GM13976 (cell line): Measurements from ENCODE around the gene HECA.

Experiments
- DNase-seq: peaks from one replicate; pipeline ENCODE4 v3.0.0; 2012; ENCODE audit warnings: low spot score
- CTCF ChIP-seq: IDR thresholded peaks from 2 replicates; pipeline ENCODE4 v1.5.1; 2012; ENCODE audit warnings: borderline replicate concordance, mild to moderate bottlenecking; ENCODE audit not compliant: insufficient read depth; ENCODE audit errors: extremely low read depth, missing control alignments, control extremely low read depth
- in situ Hi-C: fragments of 300-500 bp; cut with MboI; formaldehyde crosslinking; loops from one replicate; pipeline ENCODE4 v1.12.0; 2022; ENCODE audit warnings: low sequenced_read_pairs, mixed read lengths, inconsistent platforms; ENCODE audit not compliant: unreplicated experiment

HECA gene

DNA sequence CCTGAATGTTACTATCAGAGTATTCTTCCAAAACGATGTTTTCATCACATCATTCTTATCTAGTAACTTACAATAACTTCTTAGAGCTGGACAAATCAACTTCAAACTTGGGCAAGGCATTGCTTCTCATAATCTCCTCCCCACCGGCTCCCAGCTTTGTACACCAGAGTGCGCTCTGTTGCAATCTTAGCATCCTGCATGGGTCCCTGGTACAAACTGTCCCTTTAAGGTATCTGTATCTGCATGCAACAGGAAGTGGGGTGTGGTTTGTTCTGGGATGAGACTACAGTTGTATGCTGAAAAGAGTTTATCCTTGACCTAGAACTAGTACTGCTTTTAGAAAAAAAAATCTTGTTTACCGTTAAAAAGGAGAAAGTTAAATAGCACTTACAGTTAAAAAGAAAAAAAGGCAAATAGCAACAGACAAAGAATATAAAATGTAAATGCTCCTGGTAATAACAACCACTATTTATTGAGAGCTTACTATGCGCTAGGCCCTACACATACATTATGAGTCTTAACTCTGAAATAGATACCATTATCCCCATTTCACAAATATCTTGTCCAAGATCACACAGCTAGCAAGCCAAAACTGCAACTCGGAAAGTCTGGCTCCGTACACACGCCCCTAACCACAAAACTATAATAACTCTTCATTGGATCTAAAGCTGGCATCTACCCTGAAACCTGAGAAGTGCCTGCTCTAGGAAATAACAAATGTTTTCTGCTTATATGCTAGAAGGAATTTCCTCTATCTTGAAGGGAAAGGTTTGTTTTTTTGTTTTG is 9.8 kb upstream of the HECA start:
- DNase-seq: peak; percentile 45
- peak; percentile 30 for TF ChIP-seq CTCF
- in situ Hi-C loops: loop anchor here (25.0 kb wide), 1 partner anchor 313 kb away; no protein-coding TSS in a partner anchor

GRCh38 chr6:139126255-139126654 is 8.6 kb upstream of the HECA start:
- TF ChIP-seq CTCF: no peak
- no peak for DNase-seq
- in situ Hi-C loops: no loop called here

DNA sequence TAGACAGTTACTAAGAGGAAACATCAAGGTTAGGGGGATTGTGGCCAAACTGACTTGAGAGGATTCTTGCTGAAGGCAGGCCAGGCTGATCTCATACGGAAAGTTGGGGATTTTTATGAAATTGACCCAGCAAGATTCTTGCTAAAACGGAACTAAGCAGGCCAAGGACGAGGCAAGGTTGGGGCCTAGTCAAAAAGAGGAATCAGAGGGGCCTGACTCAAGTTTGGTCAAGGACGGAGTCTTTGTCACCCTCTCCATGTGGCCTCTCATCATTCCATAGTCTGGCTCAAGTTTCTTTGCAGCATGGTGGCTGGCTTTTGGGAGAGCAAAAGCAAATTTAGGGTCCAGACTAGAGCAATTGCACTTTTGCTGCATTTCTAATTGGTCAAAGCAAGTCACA is 7.9 kb upstream of the HECA start:
- DNase-seq: no peak
- in situ Hi-C loops: no loop called here
- TF ChIP-seq CTCF: no peak

GRCh38 chr6:139129284-139129683 is 5.6 kb upstream of the HECA start:
- no peak for DNase-seq
- in situ Hi-C loops: no loop called here
- TF ChIP-seq CTCF: no peak

DNA sequence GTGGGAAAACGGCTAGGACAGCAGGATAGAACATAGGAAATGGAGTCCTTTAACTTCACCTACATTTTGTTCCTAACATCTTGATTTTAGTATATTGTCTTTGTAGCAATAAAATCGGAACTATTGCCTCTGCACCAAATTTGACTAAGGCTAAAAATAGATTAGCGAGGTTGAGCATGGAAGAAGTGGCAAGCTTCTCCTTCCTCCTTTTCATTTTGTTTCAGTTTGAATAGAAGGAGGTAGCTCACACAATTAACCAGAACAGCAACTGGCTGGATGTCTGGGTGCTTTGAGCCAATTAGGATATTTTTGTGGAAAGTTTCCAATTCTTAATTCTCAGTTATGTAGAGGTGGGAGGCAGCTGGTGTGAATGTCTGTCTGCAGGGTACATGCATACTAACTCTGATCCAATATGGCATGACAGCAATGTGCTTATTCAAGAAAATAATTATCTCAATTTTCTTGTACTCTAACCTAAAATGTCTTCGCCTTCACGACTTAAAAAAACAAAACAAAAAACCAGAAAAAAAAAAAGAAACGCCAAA is 3.1 kb upstream of the HECA start:
- no peak for DNase-seq
- TF ChIP-seq CTCF: no peak
- in situ Hi-C loops: no loop called here

GRCh38 chr6:139133262-139134063 is 1.4 kb upstream of the HECA start:
- DNase-seq: no peak
- in situ Hi-C loops: no loop called here
- no peak for TF ChIP-seq CTCF
